HCT116 (cell line): ENCODE results near the gene HLA-DOA. TPM values are rescaled to one million over a fixed set of nuclear protein-coding genes. Genes with fewer than 3 reads are reported as not detected.

Source experiments
- ATAC-seq: fragments of 200-7000 bp; cut with Tn5 transposase; 2 replicates; pipeline ENCODE4 v1.9.1; 2020; ENCODE audit warnings: mild to moderate bottlenecking, moderate library complexity
- BruUV-seq: library from RNA; stranded (reverse); fragments of 400-500 nt; replicated peaks from 2 replicates; lab custom pipeline; 2021; lab: Mats Ljungman, UMichigan
- CTCF ChIA-PET: fragments of 300-600 bp; sonication (Branson Sonifier 250); formaldehyde crosslinking; loops from one replicate; lab custom pipeline; 2021; ENCODE audit warnings: antibody characterized with exemption; lab: Charles Lee
- POLR2A ChIA-PET: fragments of 300-600, 350-600 bp; sonication (Branson Sonifier 250); formaldehyde crosslinking; loops from one replicate; lab custom pipeline; 2021; ENCODE audit warnings: antibody characterized with exemption; lab: Charles Lee
- RAD21 ChIA-PET, 2 experiments: fragments of 300-600 bp; sonication (Branson Sonifier 250); formaldehyde crosslinking; loops; one replicate each; lab custom pipeline; 2023; ENCODE audit warnings: low total read pairs in 2 of 2; ENCODE audit not compliant: uncharacterized antibody in 2 of 2, unreplicated experiment in 2 of 2, low non-redundant PET in 1 of 2; lab: Charles Lee
- DNase-seq: peaks from one replicate; pipeline ENCODE4 v3.0.0-alpha.2; 2010; ENCODE audit warnings: low read depth, low spot score
- H2AFZ ChIP-seq: fragments of 200-600 bp; shearing (Covaris generic), sonication (generic); 2 replicates; pipeline ENCODE4 v1.6.1; 2017; ENCODE audit warnings: low read depth, mixed run types, mixed read lengths, antibody characterized with exemption, low read length; ENCODE audit not compliant: poor library complexity, severe bottlenecking
- H3K27ac ChIP-seq: 2 replicates; pipeline ENCODE4 v1.5.1; 2012; ENCODE audit warnings: low read depth, low read length
- H3K27me3 ChIP-seq: fragments of 200-600 bp; sonication (generic); 2 replicates; pipeline ENCODE4 v1.6.1; 2016; ENCODE audit warnings: mixed run types, low read length, mixed read lengths; ENCODE audit not compliant: insufficient read depth
- H3K36me3 ChIP-seq, 2 experiments: fragments of 200-500 bp in 1 of 2; fragments of 200-600 bp in 1 of 2; sonication (Bioruptor generic) in 1 of 2; sonication (generic) in 1 of 2; 2 replicates each; pipeline versions ENCODE4 v1.5.1 to v1.6.1; 2014 to 2016; ENCODE audit warnings: low read length in 2 of 2, inconsistent platforms in 1 of 2, mixed read lengths in 1 of 2, mixed run types in 1 of 2; ENCODE audit not compliant: insufficient read depth in 2 of 2, control insufficient read depth in 1 of 2
- H3K4me1 ChIP-seq, 2 experiments: fragments of 200-600 bp in 1 of 2; sonication (generic) in 1 of 2; 2 replicates each; pipeline versions ENCODE4 v1.5.1 to v1.6.1; 2012 to 2017; ENCODE audit warnings: low read length in 2 of 2, inconsistent platforms in 1 of 2, mild to moderate bottlenecking in 1 of 2, mixed read lengths in 1 of 2, mixed run types in 1 of 2, moderate library complexity in 1 of 2; ENCODE audit not compliant: insufficient read depth in 2 of 2, control insufficient read depth in 1 of 2
- H3K4me2 ChIP-seq: fragments of 200-600 bp; sonication (generic); 2 replicates; pipeline ENCODE4 v1.6.1; 2017; ENCODE audit warnings: mixed run types, low read length, mixed read lengths
- H3K4me3 ChIP-seq, 2 experiments: fragments of 200-600 bp in 1 of 2; sonication (generic) in 1 of 2; replicated peaks in 1 of 2; 2 replicates each; pipeline ENCODE4 v1.5.1; 2011 to 2016; ENCODE audit warnings: low read length in 2 of 2, control low read depth in 1 of 2, low read depth in 1 of 2, mild to moderate bottlenecking in 1 of 2, mixed read lengths in 1 of 2, mixed run types in 1 of 2
- H3K79me2 ChIP-seq: fragments of 200-600 bp; sonication (generic); 2 replicates; pipeline ENCODE4 v1.6.1; 2017; ENCODE audit warnings: mild to moderate bottlenecking, mixed run types, low read length, moderate library complexity, mixed read lengths; ENCODE audit not compliant: insufficient read depth
- H3K9ac ChIP-seq: fragments of 200-600 bp; sonication (generic); 2 replicates; pipeline ENCODE4 v1.6.1; 2016; ENCODE audit warnings: low read length, mixed read lengths
- H3K9me2 ChIP-seq: fragments of 200-600 bp; sonication (generic), shearing (Covaris generic); 2 replicates; pipeline ENCODE4 v1.6.1; 2017; ENCODE audit warnings: mixed run types, mild to moderate bottlenecking, moderate library complexity; ENCODE audit not compliant: insufficient read depth
- H3K9me3 ChIP-seq, 2 experiments: fragments of 200-500 bp in 1 of 2; fragments of 200-600 bp in 1 of 2; sonication (Bioruptor generic) in 1 of 2; sonication (generic) in 1 of 2; 2 replicates each; pipeline ENCODE4 v1.6.1; 2014 to 2017; ENCODE audit warnings: low read length in 2 of 2, mixed read lengths in 2 of 2, inconsistent platforms in 1 of 2, low read depth in 1 of 2, mild to moderate bottlenecking in 1 of 2, mixed run types in 1 of 2, moderate library complexity in 1 of 2; ENCODE audit not compliant: control insufficient read depth in 1 of 2, insufficient read depth in 1 of 2
- H4K20me1 ChIP-seq: fragments of 200-600 bp; sonication (generic), shearing (Covaris generic); 2 replicates; pipeline ENCODE4 v1.6.1; 2017; ENCODE audit warnings: mixed run types, mild to moderate bottlenecking, moderate library complexity; ENCODE audit not compliant: insufficient read depth
- ATF3 ChIP-seq: IDR thresholded peaks from 2 replicates; pipeline ENCODE4 v1.6.1; 2012
- CTCF ChIP-seq, 3 experiments: fragments of 200-600 bp in 1 of 3; sonication (generic) in 1 of 3; IDR thresholded peaks in 2 of 3; conservative IDR thresholded peaks in 1 of 3; 2 replicates each; pipeline ENCODE4 v1.5.1; 2012 to 2017; ENCODE audit warnings: low read depth in 2 of 3, low read length in 2 of 3, antibody characterized with exemption in 1 of 3, borderline replicate concordance in 1 of 3, control low read depth in 1 of 3, mild to moderate bottlenecking in 1 of 3, mixed read lengths in 1 of 3, mixed run types in 1 of 3, moderate library complexity in 1 of 3; ENCODE audit not compliant: insufficient read depth in 1 of 3
- POLR2A ChIP-seq: IDR thresholded peaks from 2 replicates; pipeline ENCODE4 v1.7.0; 2011; ENCODE audit warnings: borderline replicate concordance; ENCODE audit not compliant: insufficient read depth, insufficient read length; ENCODE audit errors: extremely low read depth
- POLR2AphosphoS5 ChIP-seq: IDR thresholded peaks from 2 replicates; pipeline ENCODE4 v1.6.1; 2011; ENCODE audit warnings: mild to moderate bottlenecking, low read depth, low read length, moderate library complexity
- SP1 ChIP-seq: IDR thresholded peaks from 2 replicates; pipeline ENCODE4 v1.6.1; 2012; ENCODE audit warnings: low read depth
- YY1 ChIP-seq: IDR thresholded peaks from 2 replicates; pipeline ENCODE4 v1.6.1; 2011; ENCODE audit warnings: low read length, low read depth, moderate library complexity, mild to moderate bottlenecking; ENCODE audit not compliant: insufficient replicate concordance; ENCODE audit errors: extremely low read depth
- ZFX ChIP-seq: fragments of 450-650 bp; IDR thresholded peaks from 2 replicates; pipeline ENCODE4 v1.6.1; 2017
- intact Hi-C: fragments of 100-400 bp; cut with micrococcal nuclease; formaldehyde crosslinking; loops from 2 replicates; pipeline ENCODE4 v1.10.0; 2022
- total RNA-seq: library from RNA; stranded (reverse); gene quantifications from one replicate; pipeline ENCODE4 v1.2.1, GENCODE V29; 2021; ENCODE audit not compliant: unreplicated experiment

Gene HLA-DOA
- total RNA-seq, 1 experiment from 2014 or later, result 0.39 TPM

- ChIA-PET CTCF (interaction anchor here (2.4 to 7.8 kb wide), 5 partner anchors 14 to 132 kb away, joined by 13 to 73 read pairs (median 18); partner anchors contain the start of genes HLA-DMA and TAP2), POLR2A (interaction anchor here (0.7 to 8.1 kb wide), 12 partner anchors 8 to 302 kb away, joined by 3 to 227 read pairs (median 9); partner anchors contain the start of genes HLA-DMA, HLA-DMB, RPS18 and VPS52), RAD21 (no interaction called here)
- H3K9me3 ChIP-seq, result no peaks in the 10 kb centered on the region
- H2AFZ ChIP-seq, result no peak overlapping the region
- peaks cover 24% of the 10 kb centered on the region; the same call in 1 of the 2 replicates for H4K20me1 ChIP-seq
- peak; percentile 8 for ATAC-seq
- peak overlapping the region; percentile 84 for H3K4me2 ChIP-seq
- peak overlapping the region; percentile 82 to 92 for H3K4me3 ChIP-seq
- peaks cover 17 to 25% of the 10 kb centered on the region in 2 experiments for H3K36me3 ChIP-seq
- TF ChIP-seq CTCF (IDR thresholded peaks at IDR 0.05 in 2 of 3, conservative IDR thresholded peaks at IDR 0.05 in 1 of 3; ENCODE audit: borderline replicate concordance in 1 of 3, insufficient read depth in 1 of 3, low read depth in 2 of 3, low read length in 2 of 3) (peak in 2 of 3 experiments; percentile 12 to 27; a peak in 2 of 6 replicates), ATF3 (no peak), YY1 (peak; percentile 87), SP1 (no peak), POLR2A (peak; percentile 32), POLR2AphosphoS5 (peak; percentile 35), ZFX (peak; percentile 84)
- H3K27me3 ChIP-seq, result no peaks in the 10 kb centered on the region
- H3K79me2 ChIP-seq, result peaks cover 71% of the 10 kb centered on the region
- H3K9me2 ChIP-seq, result no peaks in the 10 kb centered on the region
- H3K27ac ChIP-seq, result peak overlapping the region; percentile 97
- peak overlapping the region; percentile 92 for H3K9ac ChIP-seq
- peak; percentile 82 for DNase-seq
- peaks cover 15 to 61% of the 10 kb centered on the region in 2 experiments for H3K4me1 ChIP-seq
- BruUV-seq, result no TSS peak
- intact Hi-C loops, result loop anchor here (5.0 kb wide), 1 partner anchor 83 kb away; no protein-coding TSS in a partner anchor
Measured at GRCh38 chr6:32969685-32970412, 39.5 kb downstream of the HLA-DOA start.
